HepG2 (cell line): ENCODE results near the gene PKIB. TPM values are rescaled to one million over a fixed set of nuclear protein-coding genes. Genes with fewer than 3 reads are reported as not detected.
A peak's percentile ranks its signal among the peaks of the same experiment; 100 is the strongest.

ENCODE experiments used
- ATAC-seq: fragments of 200-7000 bp; cut with Tn5 transposase; 3 replicates; pipeline ENCODE4 v1.9.1; 2020; ENCODE audit warnings: mild to moderate bottlenecking, moderate library complexity
- BruUV-seq: library from RNA; stranded (reverse); fragments of 400-500 nt; replicated peaks from 2 replicates; lab custom pipeline; 2021; lab: Mats Ljungman, UMichigan
- CTCF ChIA-PET: fragments of 300-600 bp; formaldehyde crosslinking; extraction: SDS; loops from one replicate; lab custom pipeline; 2021; ENCODE audit warnings: low total read pairs, inconsistent platforms, low intra/inter-chr PET ratio; lab: Yijun Ruan, JAX
- POLR2A ChIA-PET: fragments of 350-600 bp; sonication (Branson Sonifier 250); formaldehyde crosslinking; loops from one replicate; lab custom pipeline; 2020; ENCODE audit warnings: antibody characterized with exemption, inconsistent platforms; lab: Yijun Ruan, JAX
- DNase-seq: peaks from one replicate; pipeline ENCODE4 v3.0.0-alpha.2; 2015; ENCODE audit warnings: low spot score
- FAIRE-seq: peaks from 3 replicates; lab custom pipeline; 2011; peaks lifted over from hg19 to GRCh38; lab: Jason Lieb, UNC
- H2AFZ ChIP-seq: one replicate; pipeline ENCODE4 v1.6.1; 2011; ENCODE audit warnings: low read length, inconsistent platforms
- H3K27ac ChIP-seq: fragments of 300-600 bp; 3 replicates; pipeline ENCODE4 v1.8.0; 2011; ENCODE audit warnings: mixed run types, mild to moderate bottlenecking, mixed read lengths, low read length, inconsistent platforms; ENCODE audit not compliant: insufficient read depth; ENCODE audit errors: extremely low read length
- H3K27me3 ChIP-seq, 2 experiments: fragments of 200-600 bp in 1 of 2; 2 replicates in 1 of 2; 3 replicates in 1 of 2; pipeline versions ENCODE4 v1.6.0 to v1.8.0; 2011; ENCODE audit warnings: low read length in 2 of 2, mild to moderate bottlenecking in 2 of 2, moderate library complexity in 2 of 2, inconsistent platforms in 1 of 2; ENCODE audit not compliant: insufficient read depth in 2 of 2, control insufficient read depth in 1 of 2
- H3K36me3 ChIP-seq, 2 experiments: fragments of 200-600 bp in 1 of 2; replicated peaks in 1 of 2; 2 replicates in 1 of 2; 3 replicates in 1 of 2; pipeline versions ENCODE4 v1.5.1 to v1.8.0; 2011; ENCODE audit warnings: low read length in 2 of 2, inconsistent platforms in 1 of 2; ENCODE audit not compliant: insufficient read depth in 2 of 2, control insufficient read depth in 1 of 2
- H3K4me1 ChIP-seq: 2 replicates; pipeline ENCODE4 v1.5.1; 2012; ENCODE audit warnings: low read length, inconsistent platforms; ENCODE audit not compliant: insufficient read depth
- H3K4me2 ChIP-seq: 2 replicates; pipeline ENCODE4 v1.6.0; 2011; ENCODE audit warnings: low read depth, low read length, inconsistent platforms
- H3K4me3 ChIP-seq, 3 experiments: fragments of 200-600 bp in 1 of 3; sonication (generic), shearing (Covaris generic) in 1 of 3; replicated peaks in 1 of 3; 2 replicates each; pipeline ENCODE4 v1.5.1; 2011 to 2016; ENCODE audit warnings: low read length in 3 of 3, inconsistent platforms in 2 of 3, low read depth in 2 of 3, mild to moderate bottlenecking in 2 of 3, control low read depth in 1 of 3, mixed read lengths in 1 of 3; ENCODE audit not compliant: insufficient read depth in 1 of 3
- H3K79me2 ChIP-seq: one replicate; pipeline ENCODE4 v1.6.1; 2011; ENCODE audit warnings: low read length, inconsistent platforms; ENCODE audit not compliant: insufficient read depth
- H3K9ac ChIP-seq: 2 replicates; pipeline ENCODE4 v1.6.0; 2011; ENCODE audit warnings: mild to moderate bottlenecking, low read depth, low read length, inconsistent platforms; ENCODE audit not compliant: insufficient read depth
- H3K9me3 ChIP-seq: 2 replicates; pipeline ENCODE4 v1.5.1; 2012; ENCODE audit warnings: mild to moderate bottlenecking, low read length
- H4K20me1 ChIP-seq: 2 replicates; pipeline ENCODE4 v1.6.0; 2011; ENCODE audit warnings: inconsistent platforms, mild to moderate bottlenecking, low read length, moderate library complexity; ENCODE audit not compliant: insufficient read depth
- CEBPZ ChIP-seq: IDR thresholded peaks from 2 replicates; pipeline ENCODE4 v1.6.1; 2012; ENCODE audit warnings: low read length, improper control_type of control experiment
- E2F2 ChIP-seq: sonication (generic); formaldehyde crosslinking; IDR thresholded peaks from 2 replicates; pipeline ENCODE4 v1.4.0; 2020; ENCODE audit warnings: missing genetic modification reagents, borderline replicate concordance
- MEF2D ChIP-seq: sonication (generic); formaldehyde crosslinking; IDR thresholded peaks from 2 replicates; pipeline ENCODE4 v1.5.1; 2020; ENCODE audit warnings: mild to moderate bottlenecking, missing genetic modification reagents
- SMC3 ChIP-seq: IDR thresholded peaks from 2 replicates; pipeline ENCODE4 v1.6.1; 2011; ENCODE audit warnings: low read length, improper control_type of control experiment
- SNRNP70 ChIP-seq: fragments of 200-400 bp; formaldehyde crosslinking; IDR thresholded peaks from 2 replicates; pipeline ENCODE4 v1.6.1; 2017; ENCODE audit warnings: mild to moderate bottlenecking, low read depth, low read length, moderate library complexity
- TAF1 ChIP-seq: sonication (generic); formaldehyde crosslinking; IDR thresholded peaks from 2 replicates; pipeline ENCODE4 v1.4.0; 2020; ENCODE audit warnings: missing genetic modification reagents
- ZFP41 ChIP-seq: sonication (generic); formaldehyde crosslinking; IDR thresholded peaks from 2 replicates; pipeline ENCODE4 v1.4.0; 2020; ENCODE audit warnings: mild to moderate bottlenecking, missing genetic modification reagents, borderline replicate concordance
- ZNF10 ChIP-seq: sonication (generic); formaldehyde crosslinking; IDR thresholded peaks from 2 replicates; pipeline ENCODE4 v1.4.0; 2020; ENCODE audit warnings: mild to moderate bottlenecking, low read depth, missing genetic modification reagents, borderline replicate concordance
- WGBS: methylation state at CpG from one replicate; pipeline ENCODE4 v1.1.6; 2017; ENCODE audit warnings: low lambda C conversion rate; 5-methylcytosine and 5-hydroxymethylcytosine counted together
- in situ Hi-C: cut with HindIII; loops from 2 replicates; pipeline ENCODE4 v1.10.0; 2017; ENCODE audit warnings: low pct_unique_long_range_greater_than_20kb; ENCODE audit not compliant: extremely low pct_ligation_motif_present
- intact Hi-C: fragments of 100-400 bp; cut with micrococcal nuclease; formaldehyde crosslinking; loops from one replicate; pipeline ENCODE4 v1.10.0; 2022; ENCODE audit not compliant: unreplicated experiment
- polyA plus RNA-seq, 8 experiments: library from polyadenylated mRNA; depleted of rRNA in 3 of 8; stranded (reverse) in 7 of 8; unstranded in 1 of 8; fragments of >200 nt; fragmentation: Illumina TruSeq in 4 of 8; extraction: Trizol in 4 of 8; gene quantifications; 2 replicates each; pipeline versions ENCODE4 v1.2.1 to v1.2.3, GENCODE V29; 2011 to 2016; ENCODE audit warnings: low read depth in 4 of 8, missing spikeins in 1 of 8, mixed read lengths in 1 of 8; ENCODE audit not compliant: insufficient read depth in 1 of 8
- total RNA-seq, 5 experiments: library from RNA; depleted of rRNA; stranded (reverse); fragments of >200 nt; fragmentation: Illumina TruSeq; extraction: Trizol; gene quantifications; 2 replicates each; pipeline ENCODE4 v1.2.3, GENCODE V29; 2016; ENCODE audit warnings: low read depth in 1 of 5
- TF ChIP-seq, protein P1 (sequence below): sonication (generic); formaldehyde crosslinking; IDR thresholded peaks from 2 replicates; pipeline ENCODE4 v1.5.1; 2020; ENCODE audit warnings: missing genetic modification reagents, mild to moderate bottlenecking, borderline replicate concordance
- TF ChIP-seq, protein P2 (sequence below): sonication (generic); formaldehyde crosslinking; IDR thresholded peaks from 2 replicates; pipeline ENCODE4 v1.5.1; 2020; ENCODE audit warnings: mild to moderate bottlenecking, missing genetic modification reagents

The PKIB gene
- total and polyA plus RNA-seq, 2 of the 13 experiments (the other 11 are each of a cell fraction or from before 2014, with no cell fraction given): 1.4 to 1.5 TPM

- TF ChIP-seq SNRNP70 (no peak), SMC3 (peak; percentile 33; the same call in 1 of the 2 replicates), ZFP41 (CRISPR knock-in tag) (no peak)
- TF ChIP-seq, all 625 proteins: peak for 3
Observed at GRCh38 chr6:122726649-122727048, 116.4 kb downstream of the PKIB start (continued).

DNA sequence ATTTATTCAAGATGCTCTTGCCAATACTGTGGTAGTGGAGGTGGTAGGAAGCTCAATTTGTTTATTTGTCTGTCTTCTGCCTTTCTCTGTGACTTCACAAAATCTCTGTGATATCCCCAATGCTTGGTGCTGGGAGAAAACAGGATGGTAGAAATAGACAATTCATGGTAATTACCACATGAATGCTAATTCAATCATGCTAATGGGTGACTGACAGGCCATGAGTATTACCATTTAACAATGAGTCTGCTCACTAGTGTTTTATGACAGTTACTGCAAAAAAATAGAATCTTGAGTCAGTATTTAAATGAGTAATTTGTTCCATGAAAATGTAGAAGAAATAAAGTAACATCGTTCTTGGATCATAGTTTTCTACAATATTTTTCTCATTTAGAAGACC, 117.0 kb downstream of the PKIB start:
- DNase-seq: no peak
- POLR2A ChIA-PET: no interaction called here
- no peak for ATAC-seq
- peaks cover 0 to 2% of the 10 kb centered on the region in 2 experiments; a peak in 1 of 5 replicates for H3K27me3 ChIP-seq
- no peaks in the 10 kb centered on the region for H3K36me3 ChIP-seq
- H2AFZ ChIP-seq: no peak overlapping the region
- FAIRE-seq: no peak
- H3K27ac ChIP-seq: no peak overlapping the region
- H3K9me3 ChIP-seq: no peaks in the 10 kb centered on the region
- H3K4me3 ChIP-seq: no peak overlapping the region
- H3K4me1 ChIP-seq: no peaks in the 10 kb centered on the region
- 7% methylated on average over 1 of the region's 1 CpG for WGBS
- no peaks in the 10 kb centered on the region for H4K20me1 ChIP-seq
- CTCF ChIA-PET: interaction anchor here (1.2 to 1.3 kb wide), 2 partner anchors 235 to 251 kb away, joined by 4 to 5 read pairs; no protein-coding TSS in a partner anchor
- H3K4me2 ChIP-seq: no peak overlapping the region
- no TSS peak for BruUV-seq
- H3K79me2 ChIP-seq: no peaks in the 10 kb centered on the region
- H3K9ac ChIP-seq: no peak overlapping the region
- intact Hi-C loops: loop anchor here (5.0 kb wide), 1 partner anchor 345 kb away; no protein-coding TSS in a partner anchor
- in situ Hi-C loops: loop anchor here (5.0 to 25.0 kb wide), 3 partner anchors 110 to 585 kb away; no protein-coding TSS in a partner anchor
- TF ChIP-seq, protein P1, sequence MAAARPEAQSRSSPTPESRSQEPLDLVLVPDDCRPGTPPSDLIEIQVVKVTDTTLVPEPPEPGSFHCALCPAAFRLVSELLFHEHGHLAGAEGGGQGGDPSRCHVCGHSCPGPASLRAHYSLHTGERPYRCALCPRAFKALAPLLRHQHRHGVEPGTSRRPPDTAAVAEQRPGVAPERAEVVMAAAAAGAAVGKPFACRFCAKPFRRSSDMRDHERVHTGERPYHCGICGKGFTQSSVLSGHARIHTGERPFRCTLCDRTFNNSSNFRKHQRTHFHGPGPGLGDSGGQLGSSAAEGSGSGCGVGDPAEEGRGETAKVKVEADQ (CRISPR knock-in tag): no peak
- TF ChIP-seq TAF1 (CRISPR knock-in tag): no peak
- no peak for TF ChIP-seq CEBPZ
- no peak for TF ChIP-seq ZNF10 (CRISPR knock-in tag)
- no peak for TF ChIP-seq E2F2
- TF ChIP-seq, protein P2, sequence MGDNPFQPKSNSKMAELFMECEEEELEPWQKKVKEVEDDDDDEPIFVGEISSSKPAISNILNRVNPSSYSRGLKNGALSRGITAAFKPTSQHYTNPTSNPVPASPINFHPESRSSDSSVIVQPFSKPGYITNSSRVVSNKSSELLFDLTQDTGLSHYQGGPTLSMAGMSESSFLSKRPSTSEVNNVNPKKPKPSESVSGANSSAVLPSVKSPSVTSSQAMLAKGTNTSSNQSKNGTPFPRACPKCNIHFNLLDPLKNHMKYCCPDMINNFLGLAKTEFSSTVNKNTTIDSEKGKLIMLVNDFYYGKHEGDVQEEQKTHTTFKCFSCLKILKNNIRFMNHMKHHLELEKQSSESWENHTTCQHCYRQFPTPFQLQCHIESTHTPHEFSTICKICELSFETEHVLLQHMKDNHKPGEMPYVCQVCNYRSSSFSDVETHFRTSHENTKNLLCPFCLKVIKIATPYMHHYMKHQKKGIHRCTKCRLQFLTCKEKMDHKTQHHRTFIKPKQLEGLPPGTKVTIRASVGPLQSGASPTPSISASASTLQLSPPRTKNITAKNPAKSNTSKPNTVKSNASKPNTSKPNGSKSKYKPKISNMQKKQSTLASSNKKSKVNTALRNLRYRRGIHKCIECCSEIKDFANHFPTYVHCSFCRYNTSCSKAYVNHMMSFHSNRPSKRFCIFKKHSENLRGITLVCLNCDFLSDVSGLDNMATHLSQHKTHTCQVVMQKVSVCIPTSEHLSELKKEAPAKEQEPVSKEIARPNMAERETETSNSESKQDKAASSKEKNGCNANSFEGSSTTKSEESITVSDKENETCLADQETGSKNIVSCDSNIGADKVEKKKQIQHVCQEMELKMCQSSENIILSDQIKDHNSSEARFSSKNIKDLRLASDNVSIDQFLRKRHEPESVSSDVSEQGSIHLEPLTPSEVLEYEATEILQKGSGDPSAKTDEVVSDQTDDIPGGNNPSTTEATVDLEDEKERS (CRISPR knock-in tag): no peak
- no peak for TF ChIP-seq MEF2D (CRISPR knock-in tag)
